CD8-positive, alpha-beta memory T cell (primary cell): ENCODE measurements around the gene DSCAM. TPM values are rescaled to one million over a fixed set of nuclear protein-coding genes. Genes with fewer than 3 reads are reported as not detected.

ENCODE experiments used
- CTCF ChIA-PET: fragments of 350-600 bp; sonication (Branson Sonifier 250); formaldehyde crosslinking; loops from one replicate; lab custom pipeline; 2021; ENCODE audit warnings: antibody characterized with exemption; lab: Charles Lee
- POLR2A ChIA-PET: fragments of 350-600 bp; sonication (Branson Sonifier 250); formaldehyde crosslinking; loops from one replicate; lab custom pipeline; 2021; ENCODE audit warnings: antibody characterized with exemption; lab: Charles Lee
- DNase-seq, 5 donors: peaks; one replicate each; pipeline versions ENCODE4 v3.0.0 to v3.0.0-alpha.2; 2020 to 2022; ENCODE audit warnings: mixed read lengths in 1 of 5
- H3K27ac ChIP-seq: one replicate; pipeline ENCODE4 v1.7.0; 2013; ENCODE audit warnings: low read depth, mild to moderate bottlenecking, low read length, moderate library complexity
- H3K27me3 ChIP-seq: 2 replicates; pipeline ENCODE4 v1.7.0; 2013; ENCODE audit warnings: low read length, mild to moderate bottlenecking; ENCODE audit not compliant: insufficient read depth, poor library complexity, severe bottlenecking
- H3K36me3 ChIP-seq: 2 replicates; pipeline ENCODE4 v1.7.0; 2013; ENCODE audit warnings: mild to moderate bottlenecking, low read length, moderate library complexity; ENCODE audit not compliant: insufficient read depth
- H3K4me1 ChIP-seq: 2 replicates; pipeline ENCODE4 v1.7.0; 2013; ENCODE audit warnings: mild to moderate bottlenecking, low read length, moderate library complexity; ENCODE audit not compliant: insufficient read depth
- H3K4me3 ChIP-seq: 2 replicates; pipeline ENCODE4 v1.7.0; 2013; ENCODE audit warnings: mild to moderate bottlenecking, low read length
- H3K9me3 ChIP-seq: 2 replicates; pipeline ENCODE4 v1.7.0; 2013; ENCODE audit warnings: mild to moderate bottlenecking, low read length
- H3K27ac Mint-ChIP-seq, 8 donors: one replicate each; pipeline ENCODE4 v1.8.0; 2020 to 2021; ENCODE audit warnings: mixed read lengths in 8 of 8, mild to moderate bottlenecking in 6 of 8, inconsistent platforms in 3 of 8, moderate library complexity in 3 of 8
- H3K27me3 Mint-ChIP-seq, 2 donors: one replicate each; pipeline ENCODE4 v1.8.0; 2020 to 2021; ENCODE audit warnings: mixed read lengths in 2 of 2, mild to moderate bottlenecking in 1 of 2, moderate library complexity in 1 of 2
- H3K36me3 Mint-ChIP-seq, 3 donors: one replicate each; pipeline ENCODE4 v1.8.0; 2020 to 2021; ENCODE audit warnings: mixed read lengths in 3 of 3, inconsistent platforms in 1 of 3, mild to moderate bottlenecking in 1 of 3
- H3K4me1 Mint-ChIP-seq, 3 donors: one replicate each; pipeline ENCODE4 v1.8.0; 2020 to 2021; ENCODE audit warnings: mixed read lengths in 3 of 3, inconsistent platforms in 1 of 3, mild to moderate bottlenecking in 1 of 3
- H3K4me3 Mint-ChIP-seq, 7 donors: one replicate each; pipeline ENCODE4 v1.8.0; 2020 to 2021; ENCODE audit warnings: mixed read lengths in 7 of 7, mild to moderate bottlenecking in 6 of 7, moderate library complexity in 4 of 7, inconsistent platforms in 2 of 7
- H3K9me3 Mint-ChIP-seq, 5 donors: one replicate each; pipeline ENCODE4 v1.8.0; 2020 to 2022; ENCODE audit warnings: mixed read lengths in 5 of 5, mild to moderate bottlenecking in 3 of 5, moderate library complexity in 2 of 5, inconsistent platforms in 1 of 5
- polyA plus RNA-seq: library from polyadenylated mRNA; unstranded; fragments of 300-500 nt; fragmentation: Illumina TruSeq; gene quantifications from one replicate; pipeline ENCODE4 v1.2.3, GENCODE V29; 2021
- total RNA-seq, 2 experiments: library from RNA; stranded (reverse); gene quantifications; one replicate each; pipeline ENCODE4 v1.2.3, GENCODE V29; 2021

Gene DSCAM
- total and polyA plus RNA-seq, 3 experiments from 2014 or later = not detected

DNA sequence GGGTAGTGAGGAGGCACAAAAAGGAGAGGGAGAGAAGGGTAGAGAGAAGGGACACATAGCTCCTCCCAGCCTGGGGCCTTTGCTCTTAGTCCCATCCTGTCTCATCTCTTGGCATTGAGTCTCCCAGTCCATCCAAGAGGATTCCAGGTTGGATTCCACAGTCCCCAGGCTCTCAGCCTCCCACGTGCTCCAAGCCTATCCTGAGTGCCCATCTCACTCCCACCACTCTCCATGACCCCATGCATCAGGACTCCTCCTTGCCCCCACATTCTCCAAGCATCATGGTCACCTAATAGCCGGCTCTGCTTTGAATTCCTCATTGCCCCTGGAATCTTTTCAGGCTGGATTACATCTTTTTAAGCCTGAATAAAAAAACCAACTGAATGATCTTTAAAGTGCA, 87.9 kb downstream of the DSCAM start:
- no peak overlapping the region for H3K4me3 Mint-ChIP-seq
- peaks cover 0 to 3% of the 10 kb centered on the region in 2 donors for H3K27me3 Mint-ChIP-seq
- no peak for DNase-seq
- Histone ChIP-seq H3K9me3 (no peaks in the 10 kb centered on the region), H3K4me1 (no peaks in the 10 kb centered on the region), H3K36me3 (no peaks in the 10 kb centered on the region), H3K27me3 (no peaks in the 10 kb centered on the region), H3K27ac (no peak overlapping the region), H3K4me3 (no peak overlapping the region)
- peaks cover 7 to 33% (median 11%) of the 10 kb centered on the region in 5 donors for H3K9me3 Mint-ChIP-seq
- no peak overlapping the region for H3K27ac Mint-ChIP-seq
- no peaks in the 10 kb centered on the region for H3K4me1 Mint-ChIP-seq
- ChIA-PET CTCF (no interaction called here), POLR2A (no interaction called here)
- H3K36me3 Mint-ChIP-seq = peaks cover 0 to 5% (median 1%) of the 10 kb centered on the region in 3 donors

DNA sequence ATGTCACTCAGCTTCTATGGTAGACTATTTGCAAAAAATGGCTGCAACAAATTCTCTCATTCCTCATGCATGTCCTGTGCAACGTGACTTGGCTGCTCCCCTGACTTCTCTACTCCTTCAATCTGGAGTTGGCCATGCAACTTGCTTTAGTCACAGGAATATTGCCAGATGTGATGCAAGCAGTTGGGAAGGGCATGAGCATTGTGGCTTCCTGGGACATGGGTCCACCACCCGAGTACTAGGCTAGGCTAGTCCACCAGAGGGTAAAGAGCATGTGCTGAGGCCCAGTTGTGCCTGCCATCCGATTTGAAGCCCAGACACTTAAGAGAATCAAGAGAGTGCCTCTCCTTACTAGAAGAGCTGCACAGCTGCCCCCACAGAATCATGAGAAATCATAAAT, 89.6 kb downstream of the DSCAM start:
- peaks cover 0 to 5% (median 1%) of the 10 kb centered on the region in 3 donors for H3K36me3 Mint-ChIP-seq
- Histone ChIP-seq H3K9me3 (no peaks in the 10 kb centered on the region), H3K27ac (no peak overlapping the region), H3K4me3 (no peak overlapping the region), H3K4me1 (no peaks in the 10 kb centered on the region), H3K27me3 (no peaks in the 10 kb centered on the region), H3K36me3 (no peaks in the 10 kb centered on the region)
- ChIA-PET POLR2A (no interaction called here), CTCF (no interaction called here)
- H3K4me1 Mint-ChIP-seq = no peaks in the 10 kb centered on the region
- no peak overlapping the region for H3K4me3 Mint-ChIP-seq
- DNase-seq = no peak
- peaks cover 0 to 3% of the 10 kb centered on the region in 2 donors for H3K27me3 Mint-ChIP-seq
- H3K27ac Mint-ChIP-seq = no peak overlapping the region
- H3K9me3 Mint-ChIP-seq = peaks cover 0 to 25% (median 13%) of the 10 kb centered on the region in 5 donors

DNA sequence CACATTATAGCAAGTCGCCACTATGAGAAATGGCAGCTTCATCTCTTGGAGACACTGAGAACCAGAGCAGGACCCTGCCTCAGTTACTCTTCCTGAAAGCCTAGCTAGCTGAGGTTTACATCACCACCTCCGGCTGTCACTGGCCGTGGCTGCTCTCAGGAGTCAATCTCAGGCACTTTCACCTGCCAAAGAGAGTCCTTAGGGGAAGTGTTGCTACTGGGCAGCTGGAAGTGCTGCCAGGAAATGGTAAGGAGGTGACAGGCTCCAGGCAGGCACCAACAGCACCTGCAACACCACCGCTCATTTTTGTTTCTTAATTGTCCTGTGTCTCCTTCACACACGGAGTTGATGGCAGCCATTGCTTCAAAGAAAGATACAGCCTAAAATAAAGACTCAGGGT, 92.5 kb downstream of the DSCAM start:
- H3K9me3 ChIP-seq = no peaks in the 10 kb centered on the region
- H3K27me3 ChIP-seq = no peaks in the 10 kb centered on the region
- H3K4me3 ChIP-seq = no peak overlapping the region
- Mint-ChIP-seq H3K9me3 (peaks cover 0 to 13% (median 11%) of the 10 kb centered on the region in 5 donors), H3K36me3 (peaks cover 0 to 1% (median 0%) of the 10 kb centered on the region in 3 donors), H3K27ac (no peak overlapping the region), H3K27me3 (peaks cover 0 to 3% of the 10 kb centered on the region in 2 donors), H3K4me3 (no peak overlapping the region), H3K4me1 (no peaks in the 10 kb centered on the region)
- no peaks in the 10 kb centered on the region for H3K36me3 ChIP-seq
- DNase-seq = no peak
- ChIA-PET CTCF (no interaction called here), POLR2A (no interaction called here)
- H3K27ac ChIP-seq = no peak overlapping the region
- H3K4me1 ChIP-seq = no peaks in the 10 kb centered on the region

DNA sequence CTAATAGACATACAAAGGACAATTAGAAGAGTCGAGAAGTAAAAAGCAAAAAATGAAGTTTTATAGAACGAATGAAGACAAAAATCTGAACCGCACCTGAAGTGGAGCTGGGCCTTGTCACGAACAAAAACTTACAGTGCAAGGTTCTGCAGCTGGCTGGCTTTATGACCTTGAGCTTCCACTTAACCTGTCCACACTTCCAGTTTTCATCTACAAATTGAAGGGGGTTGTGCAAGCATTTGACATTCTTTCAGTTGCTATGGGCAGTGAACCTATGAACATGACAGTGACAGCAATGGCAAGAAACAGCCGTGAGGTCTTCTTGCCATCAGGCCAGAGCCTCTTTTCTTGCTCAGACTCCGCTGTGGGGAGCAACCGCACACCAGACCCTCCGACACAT, 93.2 kb downstream of the DSCAM start:
- Histone ChIP-seq H3K4me1 (no peaks in the 10 kb centered on the region), H3K27ac (no peak overlapping the region), H3K36me3 (no peaks in the 10 kb centered on the region), H3K9me3 (no peaks in the 10 kb centered on the region), H3K27me3 (no peaks in the 10 kb centered on the region), H3K4me3 (no peak overlapping the region)
- ChIA-PET CTCF (no interaction called here), POLR2A (no interaction called here)
- peaks cover 0 to 1% (median 0%) of the 10 kb centered on the region in 3 donors for H3K36me3 Mint-ChIP-seq
- H3K27ac Mint-ChIP-seq = no peak overlapping the region
- H3K4me3 Mint-ChIP-seq = no peak overlapping the region
- no peak for DNase-seq
- H3K27me3 Mint-ChIP-seq = no peaks in the 10 kb centered on the region
- H3K4me1 Mint-ChIP-seq = no peaks in the 10 kb centered on the region
- H3K9me3 Mint-ChIP-seq = peaks cover 0 to 9% (median 7%) of the 10 kb centered on the region in 5 donors

DNA sequence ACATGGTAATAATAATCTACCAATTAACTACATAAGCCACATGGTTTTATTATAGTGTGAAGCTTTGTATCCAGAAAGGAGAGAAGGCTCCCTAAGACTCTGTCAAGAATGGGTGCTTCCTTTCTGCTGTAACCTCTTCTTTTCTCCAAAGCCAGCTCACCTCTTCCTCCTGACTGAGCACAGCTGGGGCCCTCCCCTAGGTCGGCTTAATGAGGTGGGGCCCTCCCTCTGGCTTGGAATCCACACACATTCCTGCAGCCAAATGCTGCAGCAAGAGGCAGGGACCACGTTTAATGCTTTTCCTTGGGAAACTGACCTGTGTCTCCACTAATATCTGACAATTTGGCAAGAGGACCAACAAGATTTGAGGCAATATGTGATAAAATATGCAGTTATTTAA, 94.8 kb downstream of the DSCAM start:
- Histone ChIP-seq H3K36me3 (no peaks in the 10 kb centered on the region), H3K27ac (no peak overlapping the region), H3K9me3 (no peaks in the 10 kb centered on the region), H3K27me3 (no peaks in the 10 kb centered on the region), H3K4me3 (no peak overlapping the region), H3K4me1 (no peaks in the 10 kb centered on the region)
- Mint-ChIP-seq H3K9me3 (peaks cover 0 to 6% (median 3%) of the 10 kb centered on the region in 5 donors), H3K36me3 (peaks cover 0 to 1% (median 0%) of the 10 kb centered on the region in 3 donors), H3K4me3 (no peak overlapping the region), H3K27ac (no peak overlapping the region), H3K4me1 (no peaks in the 10 kb centered on the region), H3K27me3 (no peaks in the 10 kb centered on the region)
- POLR2A ChIA-PET = no interaction called here
- no peak for DNase-seq
- CTCF ChIA-PET = no interaction called here

DNA sequence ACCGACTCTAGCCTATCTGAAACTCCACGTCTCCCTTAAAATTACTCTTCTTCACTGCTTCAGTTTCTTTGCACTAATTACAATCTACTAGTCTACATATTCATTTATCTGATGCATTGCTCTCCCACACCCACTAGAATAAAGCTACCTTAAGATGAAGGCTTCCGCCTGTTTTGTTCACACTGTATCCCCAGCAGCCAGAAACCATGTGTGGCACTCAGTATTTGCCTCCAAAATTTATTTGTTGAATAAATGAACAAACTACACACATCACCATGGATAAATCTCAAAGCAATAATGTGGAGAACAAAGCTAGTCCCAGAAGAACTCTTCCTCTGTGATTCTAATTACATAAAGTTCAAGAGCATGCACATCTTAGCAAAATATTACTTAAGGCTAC, 95.7 kb downstream of the DSCAM start:
- DNase-seq = no peak
- no peaks in the 10 kb centered on the region for H3K4me1 Mint-ChIP-seq
- H3K36me3 Mint-ChIP-seq = peaks cover 0 to 1% (median 0%) of the 10 kb centered on the region in 3 donors
- H3K4me3 Mint-ChIP-seq = no peak overlapping the region
- no peaks in the 10 kb centered on the region for H3K27me3 ChIP-seq
- H3K36me3 ChIP-seq = no peaks in the 10 kb centered on the region
- H3K4me1 ChIP-seq = no peaks in the 10 kb centered on the region
- H3K27me3 Mint-ChIP-seq = no peaks in the 10 kb centered on the region
- no peak overlapping the region for H3K27ac ChIP-seq
- H3K4me3 ChIP-seq = no peak overlapping the region
- CTCF ChIA-PET = no interaction called here
- no peaks in the 10 kb centered on the region for H3K9me3 ChIP-seq
- no peak overlapping the region for H3K27ac Mint-ChIP-seq
- H3K9me3 Mint-ChIP-seq = peaks cover 2 to 6% (median 4%) of the 10 kb centered on the region in 5 donors
- POLR2A ChIA-PET = no interaction called here

DNA sequence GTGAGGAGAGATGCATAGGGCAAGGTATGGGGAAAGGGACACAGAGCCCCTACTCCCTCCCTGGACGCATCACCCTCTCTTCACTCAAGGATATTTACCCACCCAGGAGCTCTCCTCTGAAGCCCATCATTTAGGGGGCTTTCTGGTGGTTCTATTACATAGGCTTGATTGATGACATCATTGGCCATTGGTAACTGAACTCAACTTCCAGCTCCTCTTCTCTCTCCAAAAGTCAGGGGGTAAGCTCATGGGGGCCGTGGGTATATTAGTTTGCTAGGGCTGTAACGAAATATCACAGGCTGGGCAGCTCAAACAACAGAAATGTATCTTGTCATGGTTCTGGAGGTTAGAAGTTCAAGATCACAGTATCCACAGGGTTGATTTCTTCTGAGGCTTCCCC, 110.8 kb downstream of the DSCAM start:
- Mint-ChIP-seq H3K27ac (no peak overlapping the region), H3K9me3 (peaks cover 0 to 9% (median 0%) of the 10 kb centered on the region in 5 donors), H3K4me1 (no peaks in the 10 kb centered on the region), H3K36me3 (no peaks in the 10 kb centered on the region), H3K27me3 (peaks cover 0 to 5% of the 10 kb centered on the region in 2 donors), H3K4me3 (no peak overlapping the region)
- ChIA-PET CTCF (no interaction called here), POLR2A (no interaction called here)
- Histone ChIP-seq H3K36me3 (no peaks in the 10 kb centered on the region), H3K27ac (no peak overlapping the region), H3K4me1 (no peaks in the 10 kb centered on the region), H3K27me3 (no peaks in the 10 kb centered on the region), H3K4me3 (no peak overlapping the region), H3K9me3 (no peaks in the 10 kb centered on the region)
- no peak for DNase-seq

DNA sequence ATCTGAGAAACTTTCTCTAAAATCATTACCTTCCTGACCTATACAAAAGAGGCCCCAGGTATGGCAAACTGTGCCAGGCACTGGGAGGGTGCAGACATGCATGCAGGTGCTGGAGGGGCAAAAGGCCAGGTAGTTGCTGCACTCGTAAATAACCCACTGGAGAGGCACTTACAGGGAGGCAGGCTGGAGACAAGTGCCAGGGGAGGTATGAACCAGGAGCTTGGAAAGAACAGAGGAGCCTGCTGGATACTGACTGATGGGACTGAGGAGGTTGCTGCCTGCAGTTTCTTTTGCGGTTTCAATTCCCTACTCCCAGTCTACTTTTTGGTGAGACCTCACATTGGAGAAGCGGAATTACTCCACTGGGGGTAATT, 113.9 kb downstream of the DSCAM start:
- H3K4me1 ChIP-seq = no peaks in the 10 kb centered on the region
- no peaks in the 10 kb centered on the region for H3K9me3 ChIP-seq
- Mint-ChIP-seq H3K4me1 (no peaks in the 10 kb centered on the region), H3K9me3 (peaks cover 0 to 2% (median under 1%) of the 10 kb centered on the region in 5 donors), H3K27ac (no peak overlapping the region), H3K4me3 (no peak overlapping the region), H3K27me3 (peaks cover 0 to 5% of the 10 kb centered on the region in 2 donors), H3K36me3 (no peaks in the 10 kb centered on the region)
- DNase-seq = no peak
- ChIA-PET CTCF (no interaction called here), POLR2A (no interaction called here)
- H3K4me3 ChIP-seq = no peak overlapping the region
- H3K27ac ChIP-seq = no peak overlapping the region
- no peaks in the 10 kb centered on the region for H3K36me3 ChIP-seq
- H3K27me3 ChIP-seq = no peaks in the 10 kb centered on the region
